NK-92 (cell line): ENCODE data around the gene ENOX1.

Source experiments
- DNase-seq: peaks from one replicate; lab custom pipeline; 2025; ENCODE audit not compliant: unreplicated experiment; lab: John Stamatoyannopoulos, UW

The ENOX1 gene

DNA sequence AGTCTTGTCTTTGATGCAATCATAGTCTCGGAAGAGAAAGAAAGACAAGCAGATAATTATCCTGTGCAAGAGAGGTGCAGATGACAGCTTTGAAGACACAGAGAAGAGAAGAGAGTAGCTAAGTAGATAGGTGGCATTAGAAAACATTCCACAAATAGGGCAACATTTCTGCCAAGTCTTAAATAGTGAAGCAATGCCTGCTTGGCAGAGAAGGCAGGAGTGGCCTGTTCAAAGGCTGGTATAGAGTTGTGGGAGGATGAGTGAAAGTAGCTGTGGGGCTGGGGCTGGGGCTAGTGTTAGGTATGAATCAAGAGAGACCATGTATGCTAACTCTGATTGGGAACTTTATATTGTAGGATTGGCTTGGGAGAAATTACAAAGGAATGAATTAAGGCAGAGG lies 457.9 kb downstream of the ENOX1 start:
- DNase-seq: no peak

GRCh38 chr13:43326100-43326499 lies 460.7 kb downstream of the ENOX1 start:
- DNase-seq: no peak

GRCh38 chr13:43325636-43326035 lies 461.1 kb downstream of the ENOX1 start:
- no peak for DNase-seq

DNA sequence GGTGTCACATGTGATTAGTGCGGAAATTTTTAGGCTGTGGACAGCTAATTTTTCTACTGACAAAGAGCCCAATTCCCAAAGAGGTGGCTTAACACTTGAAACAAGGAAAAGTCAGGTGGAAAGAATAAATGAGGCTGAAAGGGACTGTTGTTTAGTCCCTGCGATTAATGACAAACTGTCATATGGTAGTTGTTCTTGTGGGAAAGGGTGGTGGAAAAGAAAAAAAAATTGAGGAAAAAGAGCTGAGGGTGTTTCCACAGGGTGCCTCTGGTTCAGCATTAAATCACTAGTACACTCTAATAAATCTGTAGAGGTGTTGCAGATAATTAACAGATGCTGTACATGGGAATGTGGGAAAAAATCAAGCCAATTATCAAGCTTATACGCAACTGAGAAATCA lies 462.6 kb downstream of the ENOX1 start:
- no peak for DNase-seq

GRCh38 chr13:43319617-43320444 lies 466.9 kb downstream of the ENOX1 start:
- DNase-seq: no peak

DNA sequence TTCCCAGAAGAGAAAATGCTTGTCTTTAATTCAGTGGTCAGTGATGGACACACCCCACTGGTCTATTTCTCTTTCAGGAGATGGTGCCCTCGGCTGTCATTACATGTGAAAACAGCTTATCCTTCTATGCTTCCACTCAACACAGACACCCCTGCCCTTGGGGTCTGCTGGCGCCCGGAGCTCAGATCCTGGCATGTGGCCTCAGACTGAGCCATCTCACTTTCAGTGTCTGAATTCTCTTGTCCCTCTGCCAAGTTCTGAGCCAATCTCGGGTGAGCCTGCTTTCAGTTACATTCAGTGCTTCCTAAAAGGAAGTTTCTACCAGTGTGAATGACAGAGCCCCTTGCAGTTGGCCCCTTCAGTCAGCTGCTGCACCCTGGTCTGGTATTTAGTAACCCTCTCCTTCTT lies 469.8 kb downstream of the ENOX1 start:
- no peak for DNase-seq

GRCh38 chr13:43316281-43316680 lies 470.5 kb downstream of the ENOX1 start:
- no peak for DNase-seq

GRCh38 chr13:43315522-43315921 lies 471.2 kb downstream of the ENOX1 start:
- DNase-seq: no peak

- no peak for DNase-seq
Measured at GRCh38 chr13:43309311-43309710, 477.5 kb downstream of the ENOX1 start.

GRCh38 chr13:43307921-43308433 lies 478.8 kb downstream of the ENOX1 start:
- DNase-seq: no peak

- no peak for DNase-seq
Measured at GRCh38 chr13:43307221-43307920, 479.4 kb downstream of the ENOX1 start.

GRCh38 chr13:43306372-43306771 lies 480.4 kb downstream of the ENOX1 start:
- DNase-seq: no peak

- DNase-seq: no peak
Measured at GRCh38 chr13:43305416-43305815, 481.4 kb downstream of the ENOX1 start.

- no peak for DNase-seq
Measured at GRCh38 chr13:43304945-43305344, 481.8 kb downstream of the ENOX1 start.

GRCh38 chr13:43304449-43304848 lies 482.3 kb downstream of the ENOX1 start:
- DNase-seq: no peak

DNA sequence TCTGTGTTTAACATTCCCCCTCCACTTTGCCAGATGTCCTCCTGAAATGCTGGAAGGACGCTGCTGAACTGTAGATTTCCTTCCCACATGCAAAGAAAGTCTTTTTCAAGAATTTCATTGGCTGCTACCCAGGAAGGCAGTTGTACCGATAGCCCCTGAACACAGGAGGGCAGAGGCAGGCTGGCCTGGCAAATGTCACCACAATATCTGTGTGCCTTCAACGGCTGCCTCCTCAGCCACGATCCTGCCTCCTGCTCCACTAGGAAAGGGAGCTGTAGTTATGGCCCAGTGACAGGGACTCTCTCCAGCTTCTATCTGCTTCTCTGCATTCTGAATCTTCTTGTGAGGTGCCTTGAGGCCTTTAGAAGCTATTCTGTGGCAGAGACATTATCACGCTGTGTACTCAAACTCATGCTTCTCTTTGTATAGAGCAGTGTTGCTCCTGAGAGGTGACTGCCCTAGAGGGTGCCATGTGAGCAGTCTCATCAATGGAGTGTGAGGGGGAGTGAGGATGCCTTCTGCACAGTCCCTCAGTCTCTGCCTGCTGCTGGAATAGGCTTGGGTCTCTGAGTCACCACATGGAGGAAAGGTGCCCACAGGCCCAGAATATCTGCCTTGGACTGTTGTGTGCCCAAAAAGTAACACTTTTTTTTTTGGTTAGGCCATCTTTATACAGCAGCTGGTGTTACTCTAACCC lies 483.6 kb downstream of the ENOX1 start:
- DNase-seq: no peak

DNA sequence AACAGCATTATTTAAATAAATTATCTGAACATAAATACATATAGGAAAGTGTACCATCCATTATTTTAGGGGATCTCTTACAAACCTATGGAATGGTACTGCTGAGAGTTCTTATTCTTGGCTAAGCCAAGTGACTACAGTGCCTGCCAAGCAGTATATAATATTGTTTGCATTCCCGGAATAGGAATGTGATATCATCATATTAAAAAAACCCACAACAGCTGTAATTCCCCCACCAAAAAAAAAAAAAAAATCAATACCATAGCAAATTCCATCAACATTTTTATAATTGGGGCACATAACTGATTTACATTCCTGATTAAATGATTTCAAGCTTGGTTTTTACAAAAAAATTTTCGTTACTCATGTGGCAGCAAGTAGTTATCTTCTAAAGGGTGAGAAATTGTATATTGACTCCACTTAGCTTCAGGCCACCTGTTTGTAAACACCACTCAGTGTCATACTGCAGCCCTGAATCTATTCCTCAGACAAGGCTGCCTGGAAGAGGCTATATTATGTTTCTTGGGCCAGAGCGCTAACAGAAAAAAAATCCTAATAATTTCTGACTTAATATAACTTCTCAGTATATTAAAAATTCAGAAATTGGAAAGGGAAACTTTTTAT lies 485.3 kb downstream of the ENOX1 start:
- DNase-seq: no peak

- DNase-seq: no peak
Measured at GRCh38 chr13:43300865-43301264, 485.9 kb downstream of the ENOX1 start.

DNA sequence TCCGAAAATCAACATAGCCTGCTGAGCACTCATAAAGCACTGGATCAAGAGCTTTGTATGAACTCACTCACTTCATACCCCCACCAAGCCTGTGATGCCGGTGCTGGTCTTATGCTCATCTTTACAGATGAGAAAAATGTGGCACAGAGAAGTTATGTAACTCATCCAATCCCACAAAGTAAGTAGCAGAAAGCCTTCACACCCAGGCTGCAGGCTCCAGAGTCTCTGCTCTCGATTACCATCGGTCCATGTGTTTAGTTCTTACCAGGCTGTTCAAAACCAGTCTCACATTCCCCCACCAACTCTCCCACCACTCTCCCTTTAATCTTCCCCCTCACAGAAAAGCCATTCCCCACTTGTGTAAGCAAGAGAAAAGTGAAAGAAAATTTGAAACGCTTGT lies 487.4 kb downstream of the ENOX1 start:
- DNase-seq: no peak

- no peak for DNase-seq
Measured at GRCh38 chr13:43298816-43299215, 488.0 kb downstream of the ENOX1 start.

GRCh38 chr13:43297967-43298678 lies 488.6 kb downstream of the ENOX1 start:
- DNase-seq: no peak
